H9 (cell line): ENCODE data around the gene MATN1. TPM values are rescaled to one million over a fixed set of nuclear protein-coding genes. Genes with fewer than 3 reads are reported as not detected.

Experiments
- DNase-seq: peaks from one replicate; pipeline ENCODE4 v3.0.0-alpha.2; 2017
- H2AFZ ChIP-seq: one replicate; pipeline ENCODE4 v1.6.1; 2013; ENCODE audit warnings: mild to moderate bottlenecking, low read length, control low read depth, moderate library complexity
- H2AK5ac ChIP-seq: 2 replicates; pipeline ENCODE4 v1.6.1; 2013; ENCODE audit warnings: low read length, control low read depth, mixed read lengths; ENCODE audit not compliant: insufficient read length
- H2BK120ac ChIP-seq: one replicate; pipeline ENCODE4 v1.6.1; 2013; ENCODE audit warnings: low read depth, mild to moderate bottlenecking, low read length, control low read depth, inconsistent platforms; ENCODE audit not compliant: poor library complexity, severe bottlenecking
- H2BK12ac ChIP-seq: 2 replicates; pipeline ENCODE4 v1.6.1; 2013; ENCODE audit warnings: low read length, control low read depth, mixed read lengths, low read depth; ENCODE audit not compliant: insufficient read length
- H2BK15ac ChIP-seq: 2 replicates; pipeline ENCODE4 v1.6.1; 2013; ENCODE audit warnings: low read depth, low read length, control low read depth
- H2BK20ac ChIP-seq: one replicate; pipeline ENCODE4 v1.6.1; 2013; ENCODE audit warnings: low read depth, mild to moderate bottlenecking, low read length, control low read depth, inconsistent platforms; ENCODE audit not compliant: poor library complexity, severe bottlenecking
- H2BK5ac ChIP-seq: 2 replicates; pipeline ENCODE4 v1.6.1; 2013; ENCODE audit warnings: low read length, control low read depth, mixed read lengths; ENCODE audit not compliant: insufficient read length
- H3K14ac ChIP-seq: 2 replicates; pipeline ENCODE4 v1.6.1; 2013; ENCODE audit warnings: low read length, control low read depth; ENCODE audit not compliant: insufficient read depth
- H3K18ac ChIP-seq: 2 replicates; pipeline ENCODE4 v1.6.1; 2013; ENCODE audit warnings: low read depth, mild to moderate bottlenecking, mixed read lengths, low read length, control low read depth; ENCODE audit not compliant: insufficient read length
- H3K23ac ChIP-seq: 2 replicates; pipeline ENCODE4 v1.6.1; 2013; ENCODE audit warnings: low read length, control low read depth, mixed read lengths, low read depth; ENCODE audit not compliant: insufficient read length
- H3K23me2 ChIP-seq: 2 replicates; pipeline ENCODE4 v1.6.1; 2013; ENCODE audit warnings: low read depth, mild to moderate bottlenecking, mixed read lengths, low read length, control low read depth; ENCODE audit not compliant: insufficient read length, poor library complexity, severe bottlenecking
- H3K27ac ChIP-seq: 2 replicates; pipeline ENCODE4 v1.5.1; 2013; ENCODE audit warnings: low read length, control low read depth, mixed read lengths, low read depth; ENCODE audit not compliant: insufficient read length
- H3K27me3 ChIP-seq: 2 replicates; pipeline ENCODE4 v1.6.1; 2013; ENCODE audit warnings: low read length, control low read depth, inconsistent platforms; ENCODE audit not compliant: insufficient read depth
- H3K4ac ChIP-seq: 2 replicates; pipeline ENCODE4 v1.6.1; 2013; ENCODE audit warnings: low read depth, mild to moderate bottlenecking, control low read depth, inconsistent platforms, low read length, moderate library complexity
- H3K4me1 ChIP-seq: 2 replicates; pipeline ENCODE4 v1.6.1; 2013; ENCODE audit warnings: low read length, control low read depth, inconsistent platforms; ENCODE audit not compliant: insufficient read depth
- H3K4me2 ChIP-seq: 2 replicates; pipeline ENCODE4 v1.6.1; 2013; ENCODE audit warnings: low read length, control low read depth, mixed read lengths; ENCODE audit not compliant: insufficient read length, insufficient read depth
- H3K56ac ChIP-seq: 2 replicates; pipeline ENCODE4 v1.6.1; 2013; ENCODE audit warnings: low read depth, mild to moderate bottlenecking, mixed read lengths, low read length, control low read depth; ENCODE audit not compliant: insufficient read length
- H3K79me1 ChIP-seq: 2 replicates; pipeline ENCODE4 v1.6.1; 2013; ENCODE audit warnings: low read depth, mild to moderate bottlenecking, moderate library complexity, low read length, control low read depth, inconsistent platforms; ENCODE audit not compliant: insufficient read depth, poor library complexity, severe bottlenecking
- H3K79me2 ChIP-seq: 2 replicates; pipeline ENCODE4 v1.6.1; 2013; ENCODE audit warnings: low read length, control low read depth, inconsistent platforms; ENCODE audit not compliant: insufficient read depth
- H3K9ac ChIP-seq: 2 replicates; pipeline ENCODE4 v1.6.1; 2013; ENCODE audit warnings: low read length, control low read depth, mixed read lengths; ENCODE audit not compliant: insufficient read length; ENCODE audit errors: extremely low read depth
- H3K9me3 ChIP-seq: one replicate; pipeline ENCODE4 v1.6.1; 2013; ENCODE audit warnings: low read depth, low read length, inconsistent platforms; ENCODE audit not compliant: control insufficient read depth
- H3T11ph ChIP-seq: one replicate; pipeline ENCODE4 v1.6.1; 2013; ENCODE audit warnings: mild to moderate bottlenecking, low read length, control low read depth, inconsistent platforms
- H4K20me1 ChIP-seq: one replicate; pipeline ENCODE4 v1.6.1; 2013; ENCODE audit not compliant: control insufficient read depth, insufficient read length, insufficient read depth
- H4K5ac ChIP-seq: 2 replicates; pipeline ENCODE4 v1.6.1; 2013; ENCODE audit warnings: low read depth, mild to moderate bottlenecking, mixed read lengths, low read length, control low read depth; ENCODE audit not compliant: insufficient read length
- H4K8ac ChIP-seq: replicated peaks from 2 replicates; pipeline ENCODE4 v1.6.1; 2013; ENCODE audit warnings: low read length, control low read depth, mixed read lengths, low read depth; ENCODE audit not compliant: insufficient read length
- H4K91ac ChIP-seq: 2 replicates; pipeline ENCODE4 v1.6.1; 2013; ENCODE audit warnings: low read depth, mild to moderate bottlenecking, moderate library complexity, mixed read lengths, low read length, control low read depth; ENCODE audit not compliant: insufficient read length
- H3K27ac Mint-ChIP-seq, 3 experiments: 2 replicates in 2 of 3; 3 replicates in 1 of 3; pipeline ENCODE4 v1.8.0; 2020 to 2021; ENCODE audit warnings: mixed read lengths in 3 of 3, mild to moderate bottlenecking in 1 of 3, moderate library complexity in 1 of 3
- H3K27me3 Mint-ChIP-seq: 2 replicates; pipeline ENCODE4 v1.8.0; 2021; ENCODE audit warnings: low read depth, mild to moderate bottlenecking, moderate library complexity, mixed read lengths
- H3K36me3 Mint-ChIP-seq, 3 experiments: 2 replicates in 2 of 3; 3 replicates in 1 of 3; pipeline ENCODE4 v1.8.0; 2020 to 2021; ENCODE audit warnings: low read depth in 3 of 3, mixed read lengths in 3 of 3; ENCODE audit not compliant: insufficient read depth in 1 of 3
- H3K4me1 Mint-ChIP-seq, 2 experiments: 2 replicates each; pipeline ENCODE4 v1.8.0; 2020; ENCODE audit warnings: mixed read lengths in 2 of 2
- H3K4me3 Mint-ChIP-seq, 2 experiments: 2 replicates in 1 of 2; 3 replicates in 1 of 2; pipeline ENCODE4 v1.8.0; 2020 to 2021; ENCODE audit warnings: mild to moderate bottlenecking in 2 of 2, mixed read lengths in 2 of 2, moderate library complexity in 1 of 2
- H3K9me3 Mint-ChIP-seq, 2 experiments: 2 replicates in 1 of 2; 3 replicates in 1 of 2; pipeline ENCODE4 v1.8.0; 2020; ENCODE audit warnings: mild to moderate bottlenecking in 2 of 2, mixed read lengths in 2 of 2, moderate library complexity in 1 of 2
- CTCF ChIP-seq: fragments of 200-600 bp; sonication (generic); conservative IDR thresholded peaks from 3 replicates; pipeline ENCODE4 v1.8.0; 2021; ENCODE audit warnings: antibody characterized with exemption, mild to moderate bottlenecking
- WGBS: extraction: QIAGEN DNeasy Blood & Tissue Kit; methylation state at CpG from one replicate; pipeline ENCODE4 v1.1.7; 2013; ENCODE audit warnings: missing lambda C conversion rate, low lambda C conversion rate, mixed read lengths; ENCODE audit not compliant: insufficient read length; ENCODE audit errors: extremely low coverage; 5-methylcytosine and 5-hydroxymethylcytosine counted together
- total RNA-seq: library from RNA; stranded (reverse); gene quantifications from 2 replicates; pipeline ENCODE4 v1.2.1, GENCODE V29; 2021

Gene MATN1
- total RNA-seq, 1 experiment from 2014 or later: not detected

- no peak overlapping the region for H2BK15ac ChIP-seq
- no peak for TF ChIP-seq CTCF
- Mint-ChIP-seq H3K4me1 (peaks cover 0 to 2% of the 10 kb centered on the region in 2 experiments; a peak in 1 of 4 replicates), H3K27me3 (no peaks in the 10 kb centered on the region), H3K27ac (no peak overlapping the region), H3K36me3 (no peaks in the 10 kb centered on the region), H3K9me3 (no peaks in the 10 kb centered on the region), H3K4me3 (no peak overlapping the region)
- H3K4ac ChIP-seq: no peak overlapping the region
- no peak overlapping the region for H3K18ac ChIP-seq
- DNase-seq: no peak
- H3K27ac ChIP-seq: no peak overlapping the region
- no peaks in the 10 kb centered on the region for H3K9me3 ChIP-seq
- no peak overlapping the region for H2BK5ac ChIP-seq
- no peak overlapping the region for H2AFZ ChIP-seq
- H3K9ac ChIP-seq: no peak overlapping the region
- no peaks in the 10 kb centered on the region for H4K20me1 ChIP-seq
- no peak overlapping the region for H4K5ac ChIP-seq
- no peaks in the 10 kb centered on the region for H3K4me1 ChIP-seq
- H4K91ac ChIP-seq: no peak overlapping the region
- H3K23ac ChIP-seq: no peak overlapping the region
- no peak overlapping the region for H2AK5ac ChIP-seq
- WGBS: no CpG with 5 or more reads among the region's 4 CpGs
- no peak overlapping the region for H3T11ph ChIP-seq
- no peaks in the 10 kb centered on the region for H3K79me1 ChIP-seq
- no peak overlapping the region for H2BK20ac ChIP-seq
- H3K23me2 ChIP-seq: no peaks in the 10 kb centered on the region
- H3K4me2 ChIP-seq: no peak overlapping the region
- no peak overlapping the region for H4K8ac ChIP-seq
- no peak overlapping the region for H2BK12ac ChIP-seq
- H2BK120ac ChIP-seq: no peak overlapping the region
- H3K79me2 ChIP-seq: no peaks in the 10 kb centered on the region
- no peaks in the 10 kb centered on the region for H3K27me3 ChIP-seq
- H3K14ac ChIP-seq: no peak overlapping the region
- H3K56ac ChIP-seq: no peak overlapping the region
Measured at GRCh38 chr1:30704271-30704670, 19.1 kb downstream of the MATN1 start.
